Fibroblast of skin of right biceps (primary cell): ENCODE data around the gene TCAP.

Source experiments
- DNase-seq: peaks from one replicate; pipeline ENCODE4 v3.0.0-alpha.2; 2013

TCAP gene, protein sequence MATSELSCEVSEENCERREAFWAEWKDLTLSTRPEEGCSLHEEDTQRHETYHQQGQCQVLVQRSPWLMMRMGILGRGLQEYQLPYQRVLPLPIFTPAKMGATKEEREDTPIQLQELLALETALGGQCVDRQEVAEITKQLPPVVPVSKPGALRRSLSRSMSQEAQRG

GRCh38 chr17:39664581-39665561, at the start of gene TCAP:
Gene TCAP, plus strand, starts transcription at chr17:39665349. Its CDS starts 11 bp downstream, at chr17:39665360.
- DNase-seq = no peak

DNA sequence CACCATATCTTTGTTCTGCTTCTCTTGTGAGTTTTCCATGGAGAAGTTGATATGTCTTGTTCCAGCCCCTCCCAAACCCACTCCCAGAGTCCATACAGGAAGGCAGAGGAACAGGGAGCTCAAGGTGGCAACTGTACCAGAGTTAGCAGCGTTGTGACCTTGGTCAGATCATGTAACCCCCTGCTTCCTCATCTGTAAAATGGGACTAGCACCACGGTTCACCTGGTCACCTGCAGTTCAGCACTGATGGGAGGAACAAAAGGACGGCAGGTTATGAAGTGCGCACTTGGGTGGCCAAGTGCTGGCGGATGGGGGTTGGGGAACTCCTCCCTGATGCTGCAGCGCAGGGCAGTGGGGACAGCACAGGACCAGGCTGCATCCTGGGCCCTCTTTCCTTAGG, 49.7 kb upstream of the TCAP start:
- no peak for DNase-seq

GRCh38 chr17:39617100-39617445, 48.1 kb upstream of the TCAP start:
- DNase-seq = no peak

DNA sequence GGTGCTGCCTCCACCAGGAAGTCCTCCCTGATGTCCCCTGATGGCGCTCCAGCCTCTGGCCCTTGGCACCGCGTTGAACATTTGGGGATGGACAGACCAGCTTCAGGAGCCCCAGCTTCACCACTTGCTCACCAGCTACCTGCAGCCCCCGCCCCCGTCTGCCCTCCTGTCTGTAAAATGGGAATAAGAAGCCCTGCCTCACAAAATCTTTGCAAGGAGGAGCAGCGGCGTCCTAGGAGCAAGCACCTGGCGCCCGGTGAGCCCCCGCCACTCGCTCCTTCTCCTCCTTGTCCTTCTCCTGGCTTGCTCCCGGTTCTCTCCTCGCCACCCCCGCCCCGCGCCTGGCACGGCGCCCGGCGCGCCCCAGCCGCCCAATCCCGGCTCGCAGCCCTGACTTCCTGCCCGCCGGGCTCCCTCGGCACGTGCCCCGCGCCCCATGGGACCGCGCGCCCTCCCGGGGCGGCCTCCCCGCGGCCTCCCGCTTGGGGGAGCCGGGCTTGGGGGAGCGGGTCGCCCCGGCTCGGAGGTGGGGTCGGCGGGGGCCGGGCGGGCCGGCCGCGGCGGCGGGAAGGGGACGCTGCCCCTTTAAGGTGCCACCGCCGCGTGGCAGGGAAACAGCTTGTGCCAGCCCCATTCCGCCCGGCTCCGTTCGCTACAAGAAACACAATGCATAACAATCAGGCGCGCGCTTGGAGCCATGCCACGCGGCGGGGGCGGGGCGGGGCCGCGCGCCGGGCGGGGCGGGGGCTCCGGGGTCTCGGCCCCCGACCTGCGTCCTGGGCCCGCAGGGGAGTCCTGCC, 47.5 kb upstream of the TCAP start:
- DNase-seq = peak; percentile 58

DNA sequence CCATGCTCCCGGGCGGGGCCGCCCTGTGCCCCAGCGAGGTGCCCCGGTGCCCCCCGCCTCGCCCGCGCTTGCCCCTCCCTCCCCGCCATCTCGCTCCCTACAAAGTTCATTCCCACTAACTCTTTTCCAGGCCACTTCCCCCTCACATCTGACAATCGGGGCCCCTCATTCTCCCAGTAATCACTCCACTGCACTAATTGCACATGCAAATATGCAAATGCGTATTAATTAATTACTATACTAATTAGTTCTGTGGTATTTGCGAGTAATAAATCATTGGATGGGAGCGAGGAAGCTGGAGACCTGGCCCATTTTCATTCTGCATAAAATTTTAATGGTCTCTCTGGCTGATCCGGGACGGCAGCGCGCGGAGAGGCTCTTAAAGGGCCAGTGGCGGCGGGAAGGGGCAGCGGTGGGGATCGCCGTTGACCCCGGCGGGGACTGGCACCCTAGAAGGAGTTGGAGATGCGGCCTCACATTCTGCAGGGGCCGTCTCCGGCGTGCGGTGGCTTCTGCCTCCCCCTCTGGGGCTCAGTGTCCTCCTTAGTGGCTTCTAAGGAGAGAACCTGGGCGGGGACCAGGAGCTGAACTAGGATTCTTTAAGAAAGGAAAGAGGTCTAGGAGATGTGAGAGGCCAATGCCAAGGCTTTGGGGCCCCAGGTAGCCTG, 46.8 kb upstream of the TCAP start:
- DNase-seq = no peak

DNA sequence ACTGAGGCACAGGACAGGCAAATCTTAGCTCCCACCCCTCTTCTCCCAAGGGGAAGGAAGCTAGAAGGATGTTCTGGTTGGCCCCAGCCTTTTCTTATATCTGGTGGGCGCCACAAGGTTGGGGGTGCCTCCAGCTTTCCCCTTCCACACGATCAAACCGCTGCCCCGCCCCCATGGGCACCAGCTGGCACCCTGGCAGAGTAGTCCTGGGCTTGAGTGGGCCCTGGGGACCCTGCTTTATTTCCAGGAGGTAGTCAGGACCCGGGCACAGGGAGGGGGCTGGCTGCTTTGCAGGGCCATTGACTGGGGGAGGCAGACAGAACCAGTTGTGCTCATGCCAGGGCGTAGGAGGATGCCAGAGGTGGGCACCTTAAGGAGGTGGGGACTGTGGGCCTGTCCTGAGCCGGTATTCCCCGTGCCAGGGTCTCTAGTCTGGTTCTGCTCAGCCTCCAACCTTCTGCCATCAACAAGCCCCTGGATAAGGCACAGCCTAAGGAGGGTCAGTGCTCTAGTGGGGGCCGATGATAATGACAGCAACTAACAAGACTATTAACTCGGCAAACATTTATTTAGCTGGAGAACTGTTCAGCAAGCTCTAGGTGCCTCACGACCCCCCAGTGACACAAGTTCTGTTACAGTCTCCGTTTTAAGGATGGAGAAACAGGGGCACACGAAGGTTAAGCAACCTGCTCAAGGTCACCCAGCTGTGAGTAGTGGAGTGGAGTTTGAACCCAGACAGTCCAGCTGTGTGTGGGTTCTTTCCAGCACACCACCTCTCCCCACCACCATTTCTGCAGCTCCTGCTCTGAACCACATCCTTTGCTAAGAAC, 46.0 kb upstream of the TCAP start:
- DNase-seq = no peak

GRCh38 chr17:39619786-39620101, 45.4 kb upstream of the TCAP start:
- no peak for DNase-seq

GRCh38 chr17:39621523-39622379, 43.4 kb upstream of the TCAP start:
- DNase-seq = peak; percentile 71

DNA sequence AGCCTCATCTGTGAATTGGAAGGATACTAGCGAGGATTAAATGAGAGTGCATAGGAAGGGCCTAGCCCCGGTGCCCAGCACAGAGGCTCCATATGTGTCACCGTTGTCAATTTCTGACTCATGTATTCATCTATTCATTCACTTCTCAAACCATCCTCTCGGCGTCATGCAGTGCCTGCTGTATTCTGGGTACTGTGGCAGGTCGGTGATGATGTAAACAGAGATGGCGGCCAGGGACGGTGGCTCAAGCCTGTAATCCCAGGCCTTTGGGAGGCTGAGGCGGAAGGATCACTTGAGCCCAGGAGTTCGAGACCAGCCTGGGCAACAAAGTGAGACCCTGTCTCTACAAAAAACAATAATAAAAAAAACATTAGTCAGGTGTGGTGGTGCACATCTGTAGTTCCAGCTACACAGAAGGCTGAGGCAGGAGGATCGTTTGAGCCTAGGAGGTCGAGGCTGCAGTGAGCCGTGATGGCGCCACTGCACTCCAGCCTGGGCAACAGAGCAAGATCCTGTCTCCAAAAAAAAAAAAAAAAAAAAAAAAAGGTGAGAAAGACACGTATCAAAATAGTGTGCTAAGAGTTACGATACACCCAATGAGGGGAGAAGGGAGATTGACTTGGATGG, 42.7 kb upstream of the TCAP start:
- DNase-seq = no peak

DNA sequence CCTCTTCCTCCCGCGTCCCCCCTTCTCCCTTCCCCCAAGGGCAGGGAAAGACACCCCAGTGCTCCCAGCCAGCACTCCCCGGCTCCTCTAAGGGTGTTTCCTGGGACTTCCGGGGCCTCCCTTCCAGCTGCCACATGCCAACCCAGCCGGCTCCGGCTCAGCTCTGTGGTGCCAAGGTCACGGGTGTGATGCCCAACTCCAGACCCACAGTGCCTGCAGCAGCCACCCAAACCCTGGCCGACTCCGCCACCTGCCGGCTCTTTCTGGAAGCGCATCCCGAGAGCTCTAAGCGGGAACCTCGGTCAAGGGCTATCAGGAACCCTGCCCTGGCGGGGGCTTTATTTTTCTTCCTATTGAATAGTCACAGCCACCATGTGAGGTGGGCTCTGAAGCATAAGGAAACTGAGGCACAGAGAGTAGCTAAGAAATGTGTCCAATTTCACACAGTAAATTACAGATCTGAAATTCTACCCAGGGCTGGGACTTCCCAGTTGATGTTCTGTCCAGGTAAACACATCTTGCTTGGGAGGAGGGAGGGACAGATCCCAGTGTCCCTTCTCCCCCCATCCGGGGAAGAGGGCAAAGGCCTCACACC, 41.7 kb upstream of the TCAP start:
- DNase-seq = peak; percentile 50

- no peak for DNase-seq
Measured at GRCh38 chr17:39624313-39624712, 40.8 kb upstream of the TCAP start.

DNA sequence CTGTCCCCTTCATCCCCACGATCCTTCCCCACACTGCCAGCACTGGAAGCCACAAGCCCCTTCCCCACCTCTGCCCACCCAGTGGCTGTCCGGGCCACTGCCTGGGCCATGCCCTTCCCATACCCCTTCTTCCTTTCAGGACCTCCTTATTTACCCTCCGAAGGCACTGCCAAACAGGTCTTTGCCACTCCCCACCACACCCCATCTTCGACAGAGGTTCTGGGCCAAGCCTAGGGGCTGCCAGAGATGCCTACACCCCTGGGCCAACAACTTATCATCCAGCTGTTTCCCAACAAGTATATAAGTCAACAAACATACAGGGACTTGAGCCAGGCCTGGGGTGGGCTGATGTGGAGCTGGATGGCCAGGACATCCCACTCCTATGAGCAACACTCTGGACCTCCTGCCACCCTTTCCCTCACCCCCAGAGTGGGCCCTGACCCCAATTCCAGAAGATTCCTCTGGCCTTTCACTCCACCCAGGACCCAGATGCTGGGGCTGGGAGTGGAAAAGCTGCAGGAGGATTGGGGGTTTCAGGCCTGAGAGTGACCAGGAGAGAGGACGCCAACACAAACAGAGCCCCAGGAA, 39.9 kb upstream of the TCAP start:
- no peak for DNase-seq

- DNase-seq = no peak
Measured at GRCh38 chr17:39626171-39627046, 38.7 kb upstream of the TCAP start, which contains the start of gene PPP1R1B. Gene PPP1R1B, plus strand, starts transcription at chr17:39626952. Its CDS starts 441 bp downstream, at chr17:39627393.

DNA sequence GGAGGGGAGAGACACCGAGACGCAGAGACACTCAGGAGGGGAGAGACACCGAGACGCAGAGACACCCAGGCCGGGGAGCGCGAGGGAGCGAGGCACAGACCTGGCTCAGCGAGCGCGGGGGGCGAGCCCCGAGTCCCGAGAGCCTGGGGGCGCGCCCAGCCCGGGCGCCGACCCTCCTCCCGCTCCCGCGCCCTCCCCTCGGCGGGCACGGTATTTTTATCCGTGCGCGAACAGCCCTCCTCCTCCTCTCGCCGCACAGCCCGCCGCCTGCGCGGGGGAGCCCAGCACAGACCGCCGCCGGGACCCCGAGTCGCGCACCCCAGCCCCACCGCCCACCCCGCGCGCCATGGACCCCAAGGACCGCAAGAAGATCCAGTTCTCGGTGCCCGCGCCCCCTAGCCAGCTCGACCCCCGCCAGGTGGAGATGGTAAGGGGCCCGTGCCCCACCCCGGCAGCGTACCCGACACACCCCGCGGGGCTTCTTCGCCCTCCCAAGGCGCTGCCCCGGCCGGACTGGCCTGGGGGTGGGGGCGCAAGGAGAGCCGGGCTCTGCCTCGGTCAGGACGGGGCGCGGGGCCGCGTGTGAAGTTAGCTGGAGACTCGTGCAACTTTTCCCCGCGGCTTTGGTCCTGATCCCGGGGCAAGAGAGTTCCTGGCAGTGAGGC, 38.0 kb upstream of the TCAP start:
- no peak for DNase-seq

DNA sequence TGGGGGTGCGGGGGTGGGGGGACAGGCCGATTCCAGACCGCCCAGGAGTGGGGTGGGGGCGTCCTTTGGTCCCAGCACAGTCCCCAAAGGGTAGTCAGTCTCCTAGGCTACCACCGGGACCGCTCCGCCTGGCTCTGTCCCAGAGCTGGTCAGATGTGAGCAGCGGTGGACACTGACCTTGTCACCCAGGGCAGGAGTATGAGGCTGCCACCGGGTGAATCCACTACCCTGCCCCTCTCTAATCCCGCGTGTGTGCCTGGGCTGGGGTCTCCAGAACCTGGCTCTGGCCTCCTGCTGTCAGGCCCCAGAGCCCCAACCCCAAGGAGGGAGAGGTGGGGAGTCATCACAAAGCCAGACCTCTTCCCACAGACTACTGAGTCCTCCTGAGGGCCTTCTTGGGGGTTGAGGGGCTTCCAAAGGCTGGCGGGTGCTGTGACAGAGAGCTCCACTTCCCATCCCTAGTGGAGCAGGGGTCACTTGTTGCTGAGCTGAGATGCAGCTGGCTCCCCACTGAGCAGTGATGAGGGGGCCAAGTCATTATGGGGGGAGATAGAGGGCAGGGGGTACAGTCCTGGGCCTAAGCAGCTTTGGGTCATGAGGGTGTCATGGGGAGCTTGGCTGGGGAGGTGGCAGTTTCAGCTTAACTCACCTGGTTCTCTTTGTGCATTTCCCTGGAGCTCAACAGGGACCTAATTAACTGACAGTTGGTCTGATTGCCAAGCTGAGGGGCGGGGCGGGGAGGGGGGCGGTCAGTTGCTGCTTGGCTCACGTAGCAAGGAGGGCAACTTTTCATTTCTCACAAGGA, 37.2 kb upstream of the TCAP start:
- no peak for DNase-seq

GRCh38 chr17:39628655-39629493, 36.3 kb upstream of the TCAP start:
- DNase-seq = no peak
